Naive thymus-derived CD4-positive, alpha-beta T cell (primary cell): Measurements from ENCODE around the gene EXOC6B. TPM values are rescaled to one million over a fixed set of nuclear protein-coding genes. Genes with fewer than 3 reads are reported as not detected.

Source experiments
- ATAC-seq: fragments of 150-1000 bp; cut with Tn5 transposase; 2 replicates; pipeline ENCODE4 v1.10.0; 2021; ENCODE audit warnings: mild to moderate bottlenecking, moderate library complexity
- CTCF ChIA-PET: fragments of 350-600 bp; sonication (Branson Sonifier 250); formaldehyde crosslinking; loops from one replicate; lab custom pipeline; 2021; ENCODE audit warnings: antibody characterized with exemption; lab: Charles Lee
- POLR2A ChIA-PET: fragments of 350-600 bp; sonication (Branson Sonifier 250); formaldehyde crosslinking; loops from one replicate; lab custom pipeline; 2021; ENCODE audit warnings: antibody characterized with exemption, inconsistent platforms; lab: Charles Lee
- DNase-seq, 9 donors: peaks; one replicate each; pipeline versions ENCODE4 v3.0.0 to v3.0.0-alpha.2; 2020 to 2022; ENCODE audit warnings: mixed read lengths in 1 of 9
- H3K27ac ChIP-seq: one replicate; pipeline ENCODE4 v1.7.0; 2013; ENCODE audit warnings: mild to moderate bottlenecking, low read depth, low read length, moderate library complexity
- H3K27me3 ChIP-seq, 2 donors: one replicate each; pipeline ENCODE4 v1.7.0; 2013; ENCODE audit warnings: low read length in 2 of 2, mild to moderate bottlenecking in 2 of 2, moderate library complexity in 2 of 2; ENCODE audit not compliant: control insufficient read depth in 2 of 2, insufficient read depth in 2 of 2
- H3K36me3 ChIP-seq, 3 experiments: 1 replicate in 2 of 3; 2 replicates in 1 of 3; pipeline ENCODE4 v1.7.0; 2013; ENCODE audit warnings: low read length in 3 of 3, mild to moderate bottlenecking in 3 of 3, moderate library complexity in 1 of 3; ENCODE audit not compliant: insufficient read depth in 3 of 3, control insufficient read depth in 2 of 3
- H3K4me1 ChIP-seq, 2 donors: one replicate each; pipeline ENCODE4 v1.7.0; 2013; ENCODE audit warnings: low read length in 2 of 2, mild to moderate bottlenecking in 2 of 2, moderate library complexity in 1 of 2; ENCODE audit not compliant: control insufficient read depth in 2 of 2, insufficient read depth in 2 of 2
- H3K4me3 ChIP-seq: 2 replicates; pipeline ENCODE4 v1.7.0; 2013; ENCODE audit warnings: mild to moderate bottlenecking, low read length
- H3K9me3 ChIP-seq, 3 experiments: 1 replicate in 2 of 3; 2 replicates in 1 of 3; pipeline ENCODE4 v1.7.0; 2013; ENCODE audit warnings: low read length in 3 of 3; ENCODE audit not compliant: control insufficient read depth in 2 of 3
- H3K27ac Mint-ChIP-seq, 9 donors: one replicate each; pipeline ENCODE4 v1.8.0; 2020 to 2022; ENCODE audit warnings: mixed read lengths in 9 of 9, mild to moderate bottlenecking in 8 of 9, moderate library complexity in 5 of 9, inconsistent platforms in 2 of 9
- H3K27me3 Mint-ChIP-seq, 5 donors: one replicate each; pipeline ENCODE4 v1.8.0; 2021 to 2022; ENCODE audit warnings: mixed read lengths in 5 of 5, mild to moderate bottlenecking in 1 of 5
- H3K36me3 Mint-ChIP-seq, 5 donors: one replicate each; pipeline ENCODE4 v1.8.0; 2020 to 2022; ENCODE audit warnings: mixed read lengths in 5 of 5, mild to moderate bottlenecking in 3 of 5, inconsistent platforms in 1 of 5
- H3K4me1 Mint-ChIP-seq, 7 donors: one replicate each; pipeline ENCODE4 v1.8.0; 2020 to 2022; ENCODE audit warnings: mixed read lengths in 7 of 7, mild to moderate bottlenecking in 3 of 7, inconsistent platforms in 1 of 7
- H3K4me3 Mint-ChIP-seq, 10 donors: one replicate each; pipeline ENCODE4 v1.8.0; 2020 to 2022; ENCODE audit warnings: mild to moderate bottlenecking in 10 of 10, mixed read lengths in 10 of 10, moderate library complexity in 6 of 10, inconsistent platforms in 2 of 10
- H3K9me3 Mint-ChIP-seq, 11 donors: one replicate each; pipeline ENCODE4 v1.8.0; 2020 to 2022; ENCODE audit warnings: mixed read lengths in 11 of 11, mild to moderate bottlenecking in 4 of 11, inconsistent platforms in 1 of 11, moderate library complexity in 1 of 11
- intact Hi-C, 2 donors: fragments of 100-400 bp; cut with micrococcal nuclease; formaldehyde crosslinking; loops; one replicate each; pipeline ENCODE4 v1.15.1; 2023
- polyA plus RNA-seq, 2 donors: library from polyadenylated mRNA; unstranded; fragments of 300-500 nt; fragmentation: Illumina TruSeq; gene quantifications; one replicate each; pipeline ENCODE4 v1.2.3, GENCODE V29; 2021
- total RNA-seq, 6 experiments: library from RNA in 5 of 6; stranded (reverse) in 5 of 6; gene quantifications; 1 replicate in 5 of 6; 2 replicates in 1 of 6; pipeline ENCODE4 v1.2.3 and lab custom pipeline; 2021 to 2026

The EXOC6B gene
- total and polyA plus RNA-seq, 7 experiments from 2014 or later = 3.5 to 21.9 (median 15.1) TPM

GRCh38 chr2:72148837-72149555, 676.8 kb downstream of the EXOC6B start:
- intact Hi-C loops = loop anchor here (5.0 kb wide), 2 partner anchors 768 to 1238 kb away; partner anchors contain the start of genes ALMS1 (in 1 of the 2) and EMX1 (in 1 of the 2)
- H3K36me3 Mint-ChIP-seq = peaks cover 0 to 7% (median 0%) of the 10 kb centered on the region in 5 donors
- H3K36me3 ChIP-seq = no peaks in the 10 kb centered on the region
- H3K4me3 Mint-ChIP-seq = peak overlapping the region; percentile 71 to 90 (median 82)
- peaks cover 29 to 51% (median 42%) of the 10 kb centered on the region in 7 donors for H3K4me1 Mint-ChIP-seq
- H3K9me3 ChIP-seq = peaks cover 0 to 3% (median 0%) of the 10 kb centered on the region in 3 experiments
- ChIA-PET CTCF (no interaction called here), POLR2A (no interaction called here)
- DNase-seq (no peak), ATAC-seq (no peak)
- H3K27ac Mint-ChIP-seq = peak overlapping the region in 1 of 9 donors; percentile 38
- H3K4me1 ChIP-seq = peaks cover 4 to 12% of the 10 kb centered on the region in 2 donors
- H3K27me3 ChIP-seq = peaks cover 6 to 22% of the 10 kb centered on the region in 2 donors
- peak overlapping the region; percentile 27 for H3K4me3 ChIP-seq
- peaks cover 0 to 6% (median 2%) of the 10 kb centered on the region in 11 donors for H3K9me3 Mint-ChIP-seq
- peaks cover 63 to 75% (median 66%) of the 10 kb centered on the region in 5 donors for H3K27me3 Mint-ChIP-seq
- H3K27ac ChIP-seq = no peak overlapping the region

DNA sequence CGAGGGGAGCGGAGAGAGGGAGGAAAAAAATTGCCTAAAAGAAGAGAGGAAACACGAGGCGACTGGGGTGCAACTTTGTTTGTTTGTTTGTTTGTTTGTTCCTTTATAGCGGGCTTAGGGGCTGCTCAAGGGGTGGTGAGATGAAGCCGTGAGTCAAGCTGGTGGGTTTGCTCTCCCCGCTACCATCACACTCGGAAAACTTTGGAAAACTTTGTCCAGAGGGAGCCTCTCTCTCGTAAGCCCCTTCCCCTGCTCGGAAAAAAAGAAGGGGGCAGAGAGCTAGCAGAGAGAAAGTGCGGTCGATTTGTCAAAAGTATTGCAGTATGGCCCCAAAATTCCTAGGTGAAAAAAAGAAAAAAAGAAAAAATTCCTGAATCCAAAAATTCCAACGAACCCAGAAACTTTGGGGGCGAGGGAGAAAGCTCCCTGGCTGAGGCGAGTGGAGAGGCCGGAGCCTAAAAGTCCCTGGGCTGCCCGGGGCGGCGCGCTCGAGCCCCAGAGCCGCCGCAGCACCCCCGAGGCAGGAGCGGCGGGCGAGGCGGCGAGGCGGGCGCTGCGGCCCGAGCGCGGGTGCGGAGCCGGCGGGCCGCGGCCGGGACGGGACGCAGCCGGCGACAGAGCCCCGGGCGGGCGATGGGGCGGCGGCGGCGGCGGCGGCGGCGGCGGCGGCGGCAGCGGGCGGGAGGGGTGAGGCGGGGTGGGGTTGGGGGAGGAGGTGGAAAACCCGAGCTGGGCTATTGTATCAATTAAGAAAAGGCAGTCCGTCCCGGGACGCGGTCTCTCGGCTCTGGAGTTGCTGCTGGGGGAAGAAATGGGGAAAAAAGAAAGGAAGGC, 677.6 kb downstream of the EXOC6B start:
- Histone ChIP-seq H3K27ac (no peak overlapping the region), H3K36me3 (no peaks in the 10 kb centered on the region), H3K27me3 (peaks cover 6 to 22% of the 10 kb centered on the region in 2 donors), H3K4me1 (peaks cover 4 to 12% of the 10 kb centered on the region in 2 donors), H3K4me3 (no peak overlapping the region), H3K9me3 (peaks cover 0 to 3% (median 0%) of the 10 kb centered on the region in 3 experiments)
- Mint-ChIP-seq H3K27me3 (peaks cover 67 to 78% (median 73%) of the 10 kb centered on the region in 5 donors), H3K36me3 (peaks cover 0 to 7% (median 0%) of the 10 kb centered on the region in 5 donors), H3K9me3 (peaks cover 0 to 6% (median 2%) of the 10 kb centered on the region in 11 donors), H3K27ac (peak overlapping the region in 1 of 9 donors; percentile 80), H3K4me1 (peaks cover 29 to 56% (median 47%) of the 10 kb centered on the region in 7 donors), H3K4me3 (peak overlapping the region; percentile 73 to 90 (median 84))
- intact Hi-C loops = loop anchor here (5.0 kb wide), 2 partner anchors 769 to 1239 kb away; partner anchors contain the start of genes ALMS1 (in 1 of the 2) and EMX1 (in 1 of the 2)
- CTCF ChIA-PET = no interaction called here
- ATAC-seq (no peak), DNase-seq (no peak)
- POLR2A ChIA-PET = no interaction called here

DNA sequence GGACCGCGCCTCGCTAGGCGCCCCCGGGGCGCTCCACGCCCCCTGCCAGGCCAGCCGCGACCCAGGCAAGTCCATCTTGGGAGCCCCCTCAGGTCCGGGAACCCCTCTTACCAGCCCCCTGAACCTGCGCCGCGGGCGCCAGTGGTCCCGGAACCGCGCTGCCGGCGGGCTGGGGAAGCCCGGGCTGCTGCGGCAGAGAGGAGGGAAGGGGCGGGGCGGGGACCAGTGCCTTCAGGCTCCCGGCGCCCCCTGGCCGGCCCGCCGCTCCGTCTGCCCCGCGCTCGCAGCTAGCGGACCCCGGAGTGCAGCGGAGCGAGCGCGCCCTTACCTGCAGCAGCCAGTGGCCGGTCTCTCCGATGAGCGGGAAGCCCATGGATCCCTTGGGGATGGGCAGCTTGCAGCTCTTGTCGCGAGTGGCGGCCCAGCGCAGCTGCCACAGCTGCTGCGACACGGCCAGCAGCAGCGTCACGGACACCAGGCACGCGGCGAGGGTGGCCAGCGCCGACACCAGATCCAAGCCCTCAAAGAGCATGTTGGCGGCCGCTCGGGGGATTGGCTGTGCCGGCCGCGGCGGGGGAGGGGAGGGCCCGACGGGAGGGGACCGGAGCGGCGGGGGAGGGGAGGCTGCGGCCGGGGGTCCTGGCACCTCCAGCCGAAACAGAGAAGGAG, 678.4 kb downstream of the EXOC6B start, which contains the start of gene CYP26B1:
TSS of gene CYP26B1 (minus strand) at position 560 of the 669 bp plus-strand sequence. CDS start at position 532, 28 bp downstream.
- CTCF ChIA-PET = no interaction called here
- DNase-seq (no peak), ATAC-seq (no peak)
- peaks cover 6 to 22% of the 10 kb centered on the region in 2 donors for H3K27me3 ChIP-seq
- H3K27ac ChIP-seq = no peak within 1 kb of the TSS
- peaks cover 4 to 12% of the 10 kb centered on the region in 2 donors for H3K4me1 ChIP-seq
- POLR2A ChIA-PET = no interaction called here
- peaks cover 0 to 3% (median 0%) of the 10 kb centered on the region in 3 experiments for H3K9me3 ChIP-seq
- H3K4me3 ChIP-seq = no peak within 1 kb of the TSS
- peaks cover 66 to 78% (median 74%) of the 10 kb centered on the region in 5 donors for H3K27me3 Mint-ChIP-seq
- no peaks in the 10 kb centered on the region for H3K36me3 ChIP-seq
- H3K27ac Mint-ChIP-seq = peak within 1 kb of the TSS in 1 of 9 donors; percentile 80
- peaks cover 29 to 56% (median 47%) of the 10 kb centered on the region in 7 donors for H3K4me1 Mint-ChIP-seq
- peaks cover 0 to 6% (median 2%) of the 10 kb centered on the region in 11 donors for H3K9me3 Mint-ChIP-seq
- H3K36me3 Mint-ChIP-seq = peaks cover 0 to 7% (median 0%) of the 10 kb centered on the region in 5 donors
- intact Hi-C loops = loop anchor here (5.0 kb wide), 2 partner anchors 770 to 1240 kb away; partner anchors contain the start of genes ALMS1 (in 1 of the 2) and EMX1 (in 1 of the 2)
- H3K4me3 Mint-ChIP-seq = peak within 1 kb of the TSS; percentile 78 to 90 (median 85)

DNA sequence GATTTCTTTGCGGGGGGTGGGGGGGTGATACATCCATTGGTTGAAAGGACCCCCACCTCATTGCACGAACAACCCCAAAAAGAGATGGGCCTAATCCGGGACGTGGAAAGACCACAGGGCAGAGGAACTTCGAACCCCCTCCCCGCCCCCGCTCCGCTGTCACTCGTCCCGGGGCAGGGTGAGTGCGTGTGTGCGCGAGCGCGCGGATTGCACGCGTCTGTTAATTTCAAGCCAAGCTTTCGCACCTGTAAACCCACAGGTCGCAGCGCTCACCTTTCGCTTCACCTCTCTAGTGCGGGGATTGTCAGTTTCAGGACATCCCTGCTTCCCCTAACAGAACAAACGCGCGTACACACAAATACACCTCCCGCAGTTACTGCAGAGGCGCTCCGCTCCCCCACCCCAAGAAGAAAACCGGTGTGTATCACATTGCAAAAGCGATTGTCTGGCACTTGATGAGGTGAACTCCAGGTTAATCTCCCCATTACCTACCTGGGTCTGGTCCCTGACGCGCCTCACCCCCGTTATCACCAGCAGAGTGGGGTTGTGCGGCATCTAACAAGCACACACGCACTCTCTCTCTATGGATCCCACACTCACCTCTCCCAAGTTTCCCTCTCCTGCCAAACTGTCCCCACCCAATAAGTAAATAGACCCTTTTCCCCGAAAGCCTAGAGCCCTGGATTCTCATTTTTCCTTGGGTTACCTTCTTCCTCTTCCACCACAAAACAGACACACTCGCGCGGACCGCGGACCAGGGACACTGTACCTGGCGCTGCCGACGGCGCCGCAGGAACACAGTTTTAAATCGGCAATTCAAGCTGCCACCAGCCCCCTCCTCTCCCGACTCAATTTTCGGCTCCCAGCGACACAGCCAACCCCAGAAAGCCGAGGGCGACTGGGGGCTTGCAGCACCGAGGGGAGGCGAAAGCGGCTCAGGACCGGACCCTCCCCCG, 679.2 kb downstream of the EXOC6B start:
- Histone ChIP-seq H3K4me3 (no peak overlapping the region), H3K27ac (no peak overlapping the region), H3K9me3 (peaks cover 0 to 3% (median 0%) of the 10 kb centered on the region in 3 experiments), H3K36me3 (no peaks in the 10 kb centered on the region), H3K4me1 (peaks cover 4 to 12% of the 10 kb centered on the region in 2 donors), H3K27me3 (peaks cover 6 to 22% of the 10 kb centered on the region in 2 donors)
- H3K36me3 Mint-ChIP-seq = peaks cover 0 to 7% (median 0%) of the 10 kb centered on the region in 5 donors
- peaks cover 0 to 6% (median 2%) of the 10 kb centered on the region in 11 donors for H3K9me3 Mint-ChIP-seq
- H3K4me3 Mint-ChIP-seq = peak overlapping the region; percentile 35 to 87 (median 77)
- DNase-seq = no peak
- H3K27me3 Mint-ChIP-seq = peaks cover 68 to 77% (median 73%) of the 10 kb centered on the region in 5 donors
- peak overlapping the region in 1 of 9 donors; percentile 70 for H3K27ac Mint-ChIP-seq
- ChIA-PET POLR2A (no interaction called here), CTCF (no interaction called here)
- ATAC-seq = no peak
- H3K4me1 Mint-ChIP-seq = peaks cover 29 to 56% (median 47%) of the 10 kb centered on the region in 7 donors
- intact Hi-C loops = loop anchor here (5.0 kb wide), 2 partner anchors 771 to 1241 kb away; partner anchors contain the start of genes ALMS1 (in 1 of the 2) and EMX1 (in 1 of the 2)

GRCh38 chr2:72145658-72146329, 680.0 kb downstream of the EXOC6B start:
- intact Hi-C loops = loop anchor here (5.0 kb wide), 2 partner anchors 772 to 1242 kb away; partner anchors contain the start of genes ALMS1 (in 1 of the 2) and EMX1 (in 1 of the 2)
- peaks cover 4 to 12% of the 10 kb centered on the region in 2 donors for H3K4me1 ChIP-seq
- POLR2A ChIA-PET = no interaction called here

More at GRCh38 chr2:72145658-72146329, 680.0 kb downstream of the EXOC6B start:
- Mint-ChIP-seq H3K27ac (peak overlapping the region in 1 of 9 donors; percentile 53), H3K4me1 (peaks cover 29 to 56% (median 47%) of the 10 kb centered on the region in 7 donors), H3K27me3 (peaks cover 61 to 70% (median 66%) of the 10 kb centered on the region in 5 donors), H3K4me3 (peak overlapping the region; percentile 20 to 88 (median 82)), H3K9me3 (peaks cover 0 to 6% (median 2%) of the 10 kb centered on the region in 11 donors), H3K36me3 (peaks cover 0 to 7% (median 0%) of the 10 kb centered on the region in 5 donors)
- DNase-seq (no peak), ATAC-seq (no peak)
- no peak overlapping the region for H3K4me3 ChIP-seq
- H3K27me3 ChIP-seq = peaks cover 6 to 22% of the 10 kb centered on the region in 2 donors
- peaks cover 0 to 3% (median 0%) of the 10 kb centered on the region in 3 experiments for H3K9me3 ChIP-seq
- H3K36me3 ChIP-seq = no peaks in the 10 kb centered on the region
- CTCF ChIA-PET = no interaction called here
- H3K27ac ChIP-seq = no peak overlapping the region
